ENCODE results near the gene USH1G.

- TF ChIP-seq TAF1 (IDR thresholded peaks at IDR 0.05; ENCODE audit: low read depth, low read length) (no peak), POLR2A (IDR thresholded peaks at IDR 0.05; ENCODE audit: low read depth, low read length) (no peak), POLR2AphosphoS5 (IDR thresholded peaks at IDR 0.05; ENCODE audit: low read depth, low read length) (no peak), POU2F2 (IDR thresholded peaks at IDR 0.05; ENCODE audit: low read depth, low read length) (no peak)
These were observed 29.5 kb upstream of the USH1G start for GRCh38 chr17:74952431-74953133.
